ENCODE data around the gene ARHGEF19.
"Not testable (repeated sequence)": the region's sequence is repeated elsewhere in the genome, so short reads cannot be mapped to it uniquely, and the experiment has no call there.

Gene ARHGEF19

GRCh38 chr1:16202281-16203210, 9.9 kb downstream of the ARHGEF19 start:
- Mint-ChIP-seq H3K27ac (no peak overlapping the region), H3K4me3 (no peak overlapping the region), H3K9me3 (no peaks in the 10 kb centered on the region), H3K36me3 (ENCODE audit: low read depth) (peaks cover 4% of the 10 kb centered on the region), H3K27me3 (ENCODE audit: low read depth) (peaks cover 3% of the 10 kb centered on the region), H3K4me1 (peaks cover 8% of the 10 kb centered on the region)
- TF ChIP-seq CTCF (IDR thresholded peaks at IDR 0.05; ENCODE audit: unreplicated experiment in 3 of 3): no peak

- Mint-ChIP-seq H3K36me3 (ENCODE audit: low read depth) (peaks cover 4% of the 10 kb centered on the region), H3K4me3 (no peak overlapping the region), H3K27me3 (ENCODE audit: low read depth) (peaks cover 6% of the 10 kb centered on the region), H3K4me1 (peaks cover 4% of the 10 kb centered on the region), H3K9me3 (no peaks in the 10 kb centered on the region), H3K27ac (no peak overlapping the region)
- TF ChIP-seq CTCF (IDR thresholded peaks at IDR 0.05; ENCODE audit: unreplicated experiment in 3 of 3): no peak
Measured at GRCh38 chr1:16199700-16200099, 12.8 kb downstream of the ARHGEF19 start.

GRCh38 chr1:16199157-16199501, 13.3 kb downstream of the ARHGEF19 start:
- Mint-ChIP-seq H3K27ac (no peak overlapping the region), H3K27me3 (ENCODE audit: low read depth) (peaks cover 7% of the 10 kb centered on the region), H3K9me3 (no peaks in the 10 kb centered on the region), H3K4me3 (no peak overlapping the region), H3K36me3 (ENCODE audit: low read depth) (peaks cover 4% of the 10 kb centered on the region), H3K4me1 (peaks cover 4% of the 10 kb centered on the region)
- no peak for TF ChIP-seq CTCF (IDR thresholded peaks at IDR 0.05; ENCODE audit: unreplicated experiment in 3 of 3)

- Mint-ChIP-seq H3K4me3 (no peak overlapping the region), H3K27ac (no peak overlapping the region), H3K4me1 (peaks cover 4% of the 10 kb centered on the region), H3K27me3 (ENCODE audit: low read depth) (peaks cover 7% of the 10 kb centered on the region), H3K9me3 (no peaks in the 10 kb centered on the region), H3K36me3 (ENCODE audit: low read depth) (peaks cover 4% of the 10 kb centered on the region)
- no peak for TF ChIP-seq CTCF (IDR thresholded peaks at IDR 0.05; ENCODE audit: unreplicated experiment in 3 of 3)
Measured at GRCh38 chr1:16198444-16199156, 13.9 kb downstream of the ARHGEF19 start.

GRCh38 chr1:16196874-16197273, 15.6 kb downstream of the ARHGEF19 start:
- Mint-ChIP-seq H3K36me3 (ENCODE audit: low read depth) (no peaks in the 10 kb centered on the region), H3K27ac (no peak overlapping the region), H3K4me3 (no peak overlapping the region), H3K27me3 (ENCODE audit: low read depth) (peaks cover 7% of the 10 kb centered on the region), H3K4me1 (no peaks in the 10 kb centered on the region), H3K9me3 (no peaks in the 10 kb centered on the region)
- no peak for TF ChIP-seq CTCF (IDR thresholded peaks at IDR 0.05; ENCODE audit: unreplicated experiment in 3 of 3)

GRCh38 chr1:16196139-16196538, 16.3 kb downstream of the ARHGEF19 start:
- not testable (repeated sequence) for H3K4me1 Mint-ChIP-seq; H3K4me3 Mint-ChIP-seq; H3K36me3 Mint-ChIP-seq (ENCODE audit: low read depth); H3K9me3 Mint-ChIP-seq; H3K27me3 Mint-ChIP-seq (ENCODE audit: low read depth); H3K27ac Mint-ChIP-seq
